GM06990 (cell line): ENCODE results near the gene BRPF3.

ENCODE experiments used
- DNase-seq: peaks from one replicate; pipeline ENCODE4 v3.0.0-alpha.2; 2011; ENCODE audit not compliant: insufficient read length; ENCODE audit errors: extremely low read depth
- H3K27me3 ChIP-seq: replicated peaks from 2 replicates; pipeline ENCODE4 v1.6.0; 2011; ENCODE audit warnings: low read length; ENCODE audit not compliant: control insufficient read depth, insufficient read depth
- H3K36me3 ChIP-seq: 2 replicates; pipeline ENCODE4 v1.5.1; 2011; ENCODE audit warnings: low read length; ENCODE audit not compliant: control insufficient read depth, insufficient read depth
- H3K4me3 ChIP-seq: replicated peaks from 2 replicates; pipeline ENCODE4 v1.5.1; 2011; ENCODE audit warnings: low read depth, mild to moderate bottlenecking, control low read depth, low read length
- TF ChIP-seq, protein P1 (sequence below): IDR thresholded peaks from 2 replicates; pipeline ENCODE4 v1.5.1; 2011; ENCODE audit warnings: low read length, control low read depth, mild to moderate bottlenecking, inconsistent platforms; ENCODE audit not compliant: insufficient read depth, poor library complexity, severe bottlenecking

Gene BRPF3

DNA sequence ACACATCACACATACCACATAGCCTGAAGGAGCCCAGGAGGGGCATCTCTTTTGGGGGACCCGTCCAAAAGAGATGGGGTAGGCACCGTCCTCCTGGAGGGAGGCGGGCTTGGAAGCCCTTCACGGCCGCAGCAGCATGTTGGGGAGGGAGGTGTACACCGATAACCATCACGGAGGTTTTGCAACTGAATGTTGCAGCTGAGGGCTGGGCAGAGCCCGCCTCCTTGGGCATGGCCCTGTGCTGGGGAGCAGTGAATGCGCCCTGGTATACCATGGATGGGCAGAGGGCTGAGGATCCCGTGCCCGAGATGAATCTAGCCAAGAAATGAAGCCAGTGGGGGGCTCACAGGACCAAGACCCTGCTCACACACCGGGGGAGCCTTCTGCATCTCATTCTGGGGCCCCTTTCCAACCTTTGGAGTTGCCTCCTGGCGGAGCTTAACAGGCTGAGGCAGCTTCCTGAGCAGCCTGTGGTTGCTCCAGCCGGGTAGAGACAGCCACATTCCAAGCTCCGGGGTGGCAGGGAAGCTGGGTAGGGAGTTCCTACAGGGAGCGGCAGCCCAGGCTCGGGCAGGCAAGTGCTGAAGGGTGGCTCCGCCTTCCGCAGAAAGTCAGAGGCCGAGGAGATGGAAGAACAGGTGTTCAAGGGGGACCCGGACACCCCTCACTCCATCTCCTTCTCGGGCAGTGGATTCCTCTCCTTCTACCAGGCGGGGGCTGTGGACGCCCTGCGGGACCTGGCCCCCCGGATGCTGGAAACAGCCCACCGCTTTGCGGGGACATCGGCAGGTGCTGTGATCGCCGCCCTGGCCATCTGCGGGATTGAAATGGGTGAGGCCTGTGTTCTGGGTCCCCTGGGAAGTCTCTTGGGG lies 73.5 kb downstream of the BRPF3 start, which contains the start of gene PNPLA1:
PNPLA1 (plus strand) TSS at position 227 of the 872 bp plus-strand sequence; CDS start at position 627, 400 bp downstream.
- TF ChIP-seq, protein P1, sequence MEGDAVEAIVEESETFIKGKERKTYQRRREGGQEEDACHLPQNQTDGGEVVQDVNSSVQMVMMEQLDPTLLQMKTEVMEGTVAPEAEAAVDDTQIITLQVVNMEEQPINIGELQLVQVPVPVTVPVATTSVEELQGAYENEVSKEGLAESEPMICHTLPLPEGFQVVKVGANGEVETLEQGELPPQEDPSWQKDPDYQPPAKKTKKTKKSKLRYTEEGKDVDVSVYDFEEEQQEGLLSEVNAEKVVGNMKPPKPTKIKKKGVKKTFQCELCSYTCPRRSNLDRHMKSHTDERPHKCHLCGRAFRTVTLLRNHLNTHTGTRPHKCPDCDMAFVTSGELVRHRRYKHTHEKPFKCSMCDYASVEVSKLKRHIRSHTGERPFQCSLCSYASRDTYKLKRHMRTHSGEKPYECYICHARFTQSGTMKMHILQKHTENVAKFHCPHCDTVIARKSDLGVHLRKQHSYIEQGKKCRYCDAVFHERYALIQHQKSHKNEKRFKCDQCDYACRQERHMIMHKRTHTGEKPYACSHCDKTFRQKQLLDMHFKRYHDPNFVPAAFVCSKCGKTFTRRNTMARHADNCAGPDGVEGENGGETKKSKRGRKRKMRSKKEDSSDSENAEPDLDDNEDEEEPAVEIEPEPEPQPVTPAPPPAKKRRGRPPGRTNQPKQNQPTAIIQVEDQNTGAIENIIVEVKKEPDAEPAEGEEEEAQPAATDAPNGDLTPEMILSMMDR, result no peak
- no peak for DNase-seq
- Histone ChIP-seq H3K36me3 (no peaks in the 10 kb centered on the region), H3K27me3 (no peaks in the 10 kb centered on the region; the same call in none of the 2 replicates), H3K4me3 (no peak within 1 kb of the TSS)

- no peaks in the 10 kb centered on the region for H3K36me3 ChIP-seq
- TF ChIP-seq, protein P1, result no peak
- no peak overlapping the region for H3K4me3 ChIP-seq
- DNase-seq, result no peak
- no peaks in the 10 kb centered on the region; the same call in none of the 2 replicates for H3K27me3 ChIP-seq
Observed at GRCh38 chr6:36272234-36272633, 75.7 kb downstream of the BRPF3 start.

DNA sequence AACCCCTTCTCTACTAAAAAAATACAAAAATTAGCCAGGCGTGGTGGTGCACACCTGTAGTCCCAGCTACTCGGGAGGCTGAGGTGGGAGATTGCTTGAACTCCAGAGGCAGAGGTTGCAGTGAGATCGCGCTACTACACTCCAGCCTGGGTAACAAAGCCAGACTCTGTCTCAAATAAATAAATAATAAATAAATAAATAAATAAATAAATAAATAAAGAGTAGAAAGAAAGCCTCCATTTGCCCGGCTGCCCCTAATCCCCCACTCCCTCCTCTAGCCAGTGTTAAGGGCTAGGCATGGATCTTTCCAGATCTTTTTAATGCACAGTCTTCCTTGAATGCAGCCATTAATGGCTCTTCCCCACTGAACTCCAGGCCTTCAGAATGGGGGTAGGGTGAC lies 76.5 kb downstream of the BRPF3 start:
- Histone ChIP-seq H3K27me3 (no peaks in the 10 kb centered on the region; the same call in 1 of the 2 replicates), H3K4me3 (no peak overlapping the region), H3K36me3 (no peaks in the 10 kb centered on the region)
- TF ChIP-seq, protein P1, result no peak
- DNase-seq, result no peak

GRCh38 chr6:36273802-36274514 lies 77.4 kb downstream of the BRPF3 start:
- DNase-seq, result no peak
- Histone ChIP-seq H3K27me3 (peaks cover 2% of the 10 kb centered on the region; the same call in 1 of the 2 replicates), H3K36me3 (no peaks in the 10 kb centered on the region), H3K4me3 (no peak overlapping the region)
- TF ChIP-seq, protein P1, result no peak

- H3K36me3 ChIP-seq, result no peaks in the 10 kb centered on the region
- TF ChIP-seq, protein P1, result no peak
- no peak overlapping the region for H3K4me3 ChIP-seq
- peaks cover 3% of the 10 kb centered on the region; the same call in 1 of the 2 replicates for H3K27me3 ChIP-seq
- DNase-seq, result no peak
Observed at GRCh38 chr6:36276581-36277536, 80.3 kb downstream of the BRPF3 start.
